Keratinocyte (primary cell): ENCODE measurements around the gene ANXA7.

Source experiments
- CTCF ChIP-seq, 3 experiments: IDR thresholded peaks in 1 of 3; conservative IDR thresholded peaks in 1 of 3; optimal IDR thresholded peaks in 1 of 3; 2 replicates in 2 of 3; 3 replicates in 1 of 3; pipeline versions ENCODE3 to v1.5.1; 2011; ENCODE audit warnings: low read length in 3 of 3, mild to moderate bottlenecking in 3 of 3, moderate library complexity in 2 of 3, control low read depth in 1 of 3, inconsistent platforms in 1 of 3; ENCODE audit not compliant: insufficient read depth in 2 of 3; ENCODE audit errors: extremely low read depth in 1 of 3
- EZH2 ChIP-seq: IDR thresholded peaks from one replicate; pipeline ENCODE4 v1.6.1; 2012; ENCODE audit warnings: inconsistent platforms, mild to moderate bottlenecking, low read length, moderate library complexity

- no peak for TF ChIP-seq CTCF (optimal IDR thresholded peaks at IDR 0.05 in 1 of 3, IDR thresholded peaks at IDR 0.05 in 1 of 3, conservative IDR thresholded peaks at IDR 0.05 in 1 of 3; ENCODE audit: extremely low read depth in 1 of 3, insufficient read depth in 2 of 3, low read length in 3 of 3)
- TF ChIP-seq EZH2 = no peak
Measured at GRCh38 chr10:73401636-73402035, 12.2 kb downstream of the ANXA7 start.
